Glutamatergic neuron (in vitro differentiated cells): ENCODE results near the gene ZNF345. TPM values are rescaled to one million over a fixed set of nuclear protein-coding genes. Genes with fewer than 3 reads are reported as not detected.
A peak's percentile ranks its signal among the peaks of the same experiment; 100 is the strongest.

ENCODE experiments used
- DNase-seq: peaks from one replicate; pipeline ENCODE4 v3.0.0; 2022
- H3K27ac Mint-ChIP-seq: one replicate; pipeline ENCODE4 v1.8.0; 2020; ENCODE audit warnings: mild to moderate bottlenecking, mixed read lengths, inconsistent platforms; ENCODE audit not compliant: unreplicated experiment
- H3K27me3 Mint-ChIP-seq: one replicate; pipeline ENCODE4 v1.8.0; 2020; ENCODE audit warnings: mild to moderate bottlenecking, moderate library complexity, mixed read lengths, inconsistent platforms; ENCODE audit not compliant: unreplicated experiment
- H3K36me3 Mint-ChIP-seq: one replicate; pipeline ENCODE4 v1.8.0; 2020; ENCODE audit warnings: mild to moderate bottlenecking, mixed read lengths, inconsistent platforms; ENCODE audit not compliant: unreplicated experiment
- H3K4me1 Mint-ChIP-seq: one replicate; pipeline ENCODE4 v1.8.0; 2020; ENCODE audit warnings: mild to moderate bottlenecking, low read depth, mixed read lengths, inconsistent platforms; ENCODE audit not compliant: unreplicated experiment
- H3K4me3 Mint-ChIP-seq: one replicate; pipeline ENCODE4 v1.8.0; 2020; ENCODE audit warnings: mild to moderate bottlenecking, mixed read lengths, inconsistent platforms; ENCODE audit not compliant: unreplicated experiment
- H3K9me3 Mint-ChIP-seq: one replicate; pipeline ENCODE4 v1.8.0; 2020; ENCODE audit warnings: mild to moderate bottlenecking, moderate library complexity, mixed read lengths, inconsistent platforms; ENCODE audit not compliant: unreplicated experiment
- total RNA-seq: library from RNA; stranded (reverse); fragmentation: NEBNext Ultra II Directional; extraction: Animal tissue kit (Norgen Biotek cat#: 25700); gene quantifications from one replicate; pipeline ENCODE4 v1.2.1, GENCODE V29; 2021; ENCODE audit not compliant: unreplicated experiment
- TF ChIP-seq, protein P1 (sequence below): fragments of 200-600 bp; sonication (generic); IDR thresholded peaks from one replicate; pipeline ENCODE4 v1.5.0; 2021; ENCODE audit not compliant: partially characterized antibody, unreplicated experiment

Gene ZNF345
- total RNA-seq, 1 donor from 2014 or later, result 13.2 TPM

DNA sequence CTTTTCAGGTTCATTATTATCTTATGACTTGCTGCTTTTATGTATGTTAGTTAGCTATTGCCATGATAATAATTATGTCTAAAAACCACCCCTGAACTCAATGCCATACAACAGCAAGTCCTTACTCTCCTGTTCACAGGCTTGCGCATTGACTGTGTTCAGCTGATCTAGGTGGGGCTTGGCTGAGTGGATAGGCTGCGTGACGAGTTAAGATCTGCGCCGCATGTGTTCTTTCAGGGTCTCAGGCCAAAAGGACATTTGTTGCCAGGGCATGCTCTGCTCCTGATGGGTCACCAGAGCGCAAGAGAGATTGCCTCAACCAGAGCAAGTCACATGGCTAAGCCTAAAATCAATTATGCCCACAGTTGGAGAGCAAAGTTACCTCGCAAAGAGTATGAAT, 66.3 kb downstream of the ZNF345 start:
- Mint-ChIP-seq H3K9me3 (peaks cover 6% of the 10 kb centered on the region), H3K27me3 (peaks cover 2% of the 10 kb centered on the region), H3K36me3 (peaks cover 16% of the 10 kb centered on the region), H3K4me1 (peaks cover 4% of the 10 kb centered on the region), H3K27ac (peak overlapping the region; percentile 87), H3K4me3 (peak overlapping the region; percentile 95)
- TF ChIP-seq, protein P1, sequence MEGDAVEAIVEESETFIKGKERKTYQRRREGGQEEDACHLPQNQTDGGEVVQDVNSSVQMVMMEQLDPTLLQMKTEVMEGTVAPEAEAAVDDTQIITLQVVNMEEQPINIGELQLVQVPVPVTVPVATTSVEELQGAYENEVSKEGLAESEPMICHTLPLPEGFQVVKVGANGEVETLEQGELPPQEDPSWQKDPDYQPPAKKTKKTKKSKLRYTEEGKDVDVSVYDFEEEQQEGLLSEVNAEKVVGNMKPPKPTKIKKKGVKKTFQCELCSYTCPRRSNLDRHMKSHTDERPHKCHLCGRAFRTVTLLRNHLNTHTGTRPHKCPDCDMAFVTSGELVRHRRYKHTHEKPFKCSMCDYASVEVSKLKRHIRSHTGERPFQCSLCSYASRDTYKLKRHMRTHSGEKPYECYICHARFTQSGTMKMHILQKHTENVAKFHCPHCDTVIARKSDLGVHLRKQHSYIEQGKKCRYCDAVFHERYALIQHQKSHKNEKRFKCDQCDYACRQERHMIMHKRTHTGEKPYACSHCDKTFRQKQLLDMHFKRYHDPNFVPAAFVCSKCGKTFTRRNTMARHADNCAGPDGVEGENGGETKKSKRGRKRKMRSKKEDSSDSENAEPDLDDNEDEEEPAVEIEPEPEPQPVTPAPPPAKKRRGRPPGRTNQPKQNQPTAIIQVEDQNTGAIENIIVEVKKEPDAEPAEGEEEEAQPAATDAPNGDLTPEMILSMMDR, result no peak
- DNase-seq, result peak; percentile 17

GRCh38 chr19:36918090-36918489, 67.4 kb downstream of the ZNF345 start:
- Mint-ChIP-seq H3K36me3 (peaks cover 22% of the 10 kb centered on the region), H3K4me3 (no peak overlapping the region), H3K27ac (no peak overlapping the region)

More at GRCh38 chr19:36918090-36918489, 67.4 kb downstream of the ZNF345 start:
- no peak for DNase-seq
- Mint-ChIP-seq H3K9me3 (peaks cover 6% of the 10 kb centered on the region), H3K27me3 (peaks cover 4% of the 10 kb centered on the region), H3K4me1 (peaks cover 4% of the 10 kb centered on the region)
- TF ChIP-seq, protein P1, result no peak

Other genes starting within 250 kb of the ZNF345 start
- gene ZNF382, start 245.6 kb upstream of the ZNF345 start, total RNA-seq, result 77.1 TPM
- 11.9 TPM for gene ZNF461, start 184.0 kb upstream of the ZNF345 start, total RNA-seq
- 5.8 TPM for gene ZNF567, start 163.3 kb upstream of the ZNF345 start, total RNA-seq
- gene ZNF850, start 78.1 kb upstream of the ZNF345 start, total RNA-seq, result 3.8 TPM
- 13.3 TPM for gene ZNF790, start 12.5 kb upstream of the ZNF345 start, total RNA-seq
- gene ZNF829, start 65.4 kb downstream of the ZNF345 start, total RNA-seq, result 4.5 TPM
- gene ZNF568, start 65.5 kb downstream of the ZNF345 start, total RNA-seq, result 9.3 TPM
- gene ZNF420, start 227.6 kb downstream of the ZNF345 start, total RNA-seq, result 13.2 TPM